HG03439 (cell line): ENCODE measurements around the gene GRM8.
"Not testable (repeated sequence)": the region's sequence is repeated elsewhere in the genome, so short reads cannot be mapped to it uniquely, and the experiment has no call there.

Source experiments
- ATAC-seq: cut with Tn5 transposase; IDR thresholded peaks from one replicate; pipeline ENCODE4 v1.9.1; 2021; ENCODE audit warnings: mild to moderate bottlenecking, moderate library complexity; ENCODE audit not compliant: unreplicated experiment

GRM8 gene

GRCh38 chr7:126831241-126831640 is 421.5 kb downstream of the GRM8 start:
- ATAC-seq: not testable (repeated sequence)

GRCh38 chr7:126820925-126821324 is 431.8 kb downstream of the GRM8 start:
- ATAC-seq: no peak

- ATAC-seq: no peak
Measured at GRCh38 chr7:126819197-126819484, 433.6 kb downstream of the GRM8 start.

DNA sequence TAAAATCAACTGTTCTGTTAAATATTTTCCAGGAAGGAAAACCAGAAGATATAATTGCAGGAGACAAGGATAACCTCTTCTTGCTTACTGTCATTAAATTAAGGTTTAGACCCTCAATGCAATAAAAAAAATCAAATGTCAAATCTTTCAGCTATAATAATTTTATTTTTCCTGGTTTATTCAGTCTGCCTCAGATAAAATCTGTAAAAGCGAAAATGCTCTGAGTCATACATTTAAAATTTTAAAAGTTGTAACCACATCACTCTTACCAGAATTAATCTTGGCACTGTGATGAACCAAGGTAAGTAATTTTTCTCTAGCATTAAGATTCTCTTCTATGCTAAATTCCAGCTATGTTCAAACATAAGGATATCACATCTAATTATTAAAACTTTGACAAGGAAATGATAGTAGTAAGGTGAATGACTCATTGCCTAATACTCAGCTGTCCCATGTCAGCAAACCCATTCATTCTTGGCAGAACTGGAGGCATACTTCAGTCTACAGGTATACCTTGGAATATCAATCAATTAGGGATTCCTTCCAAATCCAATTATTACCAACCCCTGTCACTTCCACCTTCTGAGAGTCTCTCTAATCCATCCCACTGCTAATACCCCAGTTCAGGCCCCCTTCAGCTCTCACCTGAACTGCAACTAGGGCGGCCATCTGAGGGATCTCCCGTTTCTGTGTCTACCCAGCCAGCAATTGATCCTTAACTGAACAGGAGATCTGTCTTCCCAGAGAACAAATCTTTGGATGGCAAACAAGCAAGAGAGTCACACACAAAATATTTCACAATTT is 434.1 kb downstream of the GRM8 start:
- ATAC-seq: no peak

DNA sequence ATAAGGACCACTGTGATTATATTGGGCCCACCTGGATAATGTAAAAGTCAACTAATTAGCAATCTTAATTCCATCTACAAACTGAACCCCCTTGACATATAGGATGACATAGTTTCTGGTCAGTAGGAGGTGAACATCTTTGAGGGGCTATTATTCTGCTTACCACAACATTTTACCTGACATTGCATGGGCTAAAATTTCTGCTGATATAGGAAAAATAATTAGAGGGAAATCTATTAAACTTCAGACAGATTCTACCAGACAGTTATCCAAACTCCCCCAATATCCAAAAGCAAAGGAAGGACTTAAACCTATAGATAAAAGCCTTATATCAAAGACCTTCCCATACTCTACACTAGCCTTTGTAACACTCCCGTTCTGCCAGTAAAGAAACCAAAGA is 443.6 kb downstream of the GRM8 start:
- no peak for ATAC-seq

DNA sequence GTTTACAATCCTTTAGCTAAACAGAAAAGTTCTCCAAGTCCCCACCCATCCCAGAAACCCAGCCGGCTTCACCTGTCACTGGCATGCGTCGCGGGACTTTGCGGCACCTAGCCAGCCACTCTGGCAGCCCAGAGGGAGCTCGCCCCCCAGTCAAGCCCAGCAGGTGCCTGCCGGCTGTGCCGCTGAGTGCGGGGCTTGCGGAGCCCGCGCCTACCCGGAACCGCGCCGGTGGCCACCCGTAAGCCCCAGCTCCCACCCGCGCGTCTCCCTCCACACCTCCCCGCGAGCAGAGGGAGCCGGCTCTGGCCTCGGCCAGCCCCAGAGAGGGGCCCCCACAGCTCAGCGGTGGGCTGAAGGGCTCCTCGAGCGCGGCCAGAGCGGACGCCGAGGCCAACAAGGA is 446.1 kb downstream of the GRM8 start:
- ATAC-seq: no peak

DNA sequence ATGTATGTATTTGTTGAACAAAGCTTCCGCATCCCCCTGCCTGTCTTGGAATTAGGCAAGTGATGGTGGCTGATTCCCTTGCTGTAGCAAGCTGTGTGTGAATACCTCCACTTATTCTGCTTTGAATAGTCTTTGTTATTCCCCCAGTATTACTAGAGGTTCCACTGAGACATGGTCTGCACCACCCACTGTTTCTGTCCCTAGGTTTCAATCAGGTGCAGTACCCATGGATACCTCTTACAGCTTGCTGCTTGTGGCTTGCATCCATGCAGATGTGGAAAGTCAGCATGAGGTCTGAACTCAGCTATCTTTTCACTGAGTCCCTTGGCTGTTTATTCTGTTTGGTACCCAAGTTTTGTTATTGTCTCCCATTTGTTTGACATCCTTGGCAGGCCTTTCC is 447.4 kb downstream of the GRM8 start:
- no peak for ATAC-seq

GRCh38 chr7:126804604-126805003 is 448.1 kb downstream of the GRM8 start:
- ATAC-seq: no peak

DNA sequence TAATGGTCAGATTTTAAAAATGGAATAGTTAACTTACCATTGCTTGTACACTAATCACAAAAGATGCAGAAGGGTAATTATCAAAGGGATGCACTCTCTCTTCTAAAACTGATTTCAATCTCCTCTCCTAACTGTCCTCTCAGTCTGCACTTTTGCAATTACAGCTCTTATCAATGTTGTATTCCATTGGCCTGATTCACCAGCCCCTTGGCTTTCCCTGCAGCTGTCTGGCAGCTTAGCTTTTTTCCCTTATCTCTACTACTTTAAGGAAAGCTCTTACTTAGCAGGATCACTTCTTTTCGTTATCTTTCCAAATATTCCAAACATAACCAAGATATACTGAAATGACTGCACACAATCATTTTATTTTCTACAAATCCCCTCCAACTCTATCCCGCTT is 448.8 kb downstream of the GRM8 start:
- no peak for ATAC-seq

GRCh38 chr7:126803060-126803665 is 449.6 kb downstream of the GRM8 start:
- ATAC-seq: peak; percentile 96

- no peak for ATAC-seq
Measured at GRCh38 chr7:126801733-126802132, 451.0 kb downstream of the GRM8 start.

DNA sequence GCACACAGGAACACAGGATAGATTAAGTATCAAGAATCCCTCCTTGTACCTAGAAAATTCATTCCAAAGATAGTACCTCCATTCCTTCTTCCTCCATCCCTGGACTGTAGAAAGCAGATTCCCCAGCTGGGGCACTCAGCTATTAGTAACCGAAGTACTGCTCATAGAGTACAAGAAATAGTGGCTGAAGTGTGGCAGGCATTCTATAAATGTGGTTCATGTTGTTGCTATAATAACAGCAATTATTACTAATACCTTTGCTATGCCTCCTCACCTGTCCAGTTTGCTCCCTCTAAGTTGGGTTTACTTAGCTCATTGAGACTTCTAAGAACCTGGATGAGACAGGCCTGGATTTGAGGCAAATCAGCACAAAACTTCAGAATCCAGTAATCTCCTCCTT is 453.2 kb downstream of the GRM8 start:
- no peak for ATAC-seq

DNA sequence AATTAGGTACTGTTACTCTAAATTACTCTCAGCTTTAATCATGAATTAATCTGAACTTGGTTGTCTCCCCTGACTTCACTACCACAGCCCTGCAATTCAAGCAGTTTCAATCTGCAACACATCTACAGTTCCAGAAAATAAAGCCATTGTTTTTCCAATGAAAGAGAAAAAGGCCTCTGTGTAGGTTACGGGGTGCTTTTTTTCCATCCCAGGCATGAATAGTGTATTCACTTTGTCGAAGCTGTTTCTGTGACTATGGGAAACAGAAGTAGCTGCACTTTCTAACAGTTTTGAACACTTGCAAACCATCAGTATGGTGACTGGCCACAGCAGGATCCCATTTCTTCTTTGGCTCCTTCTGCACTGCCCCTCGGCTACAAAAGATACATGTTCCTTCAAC is 460.2 kb downstream of the GRM8 start:
- no peak for ATAC-seq

DNA sequence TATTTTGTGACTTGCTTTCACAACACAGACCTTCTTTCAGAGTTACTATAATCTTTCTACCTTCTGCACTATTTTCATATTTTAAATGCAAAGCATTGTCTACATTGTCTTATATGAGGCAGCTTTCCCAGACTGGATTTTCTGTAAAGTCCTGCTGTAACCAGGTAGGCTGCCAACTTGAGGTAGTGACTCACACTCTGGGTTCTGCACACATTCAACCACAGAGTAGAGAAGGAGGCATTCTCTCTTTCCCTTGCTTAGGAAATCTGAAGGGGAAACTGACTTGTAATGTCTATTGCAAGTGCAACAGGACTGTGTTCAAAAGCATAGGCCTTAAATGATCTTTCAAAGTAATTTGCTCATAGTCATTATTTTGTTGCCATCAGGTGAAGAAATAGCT is 461.4 kb downstream of the GRM8 start:
- ATAC-seq: no peak

- no peak for ATAC-seq
Measured at GRCh38 chr7:126790763-126791162, 462.0 kb downstream of the GRM8 start.

DNA sequence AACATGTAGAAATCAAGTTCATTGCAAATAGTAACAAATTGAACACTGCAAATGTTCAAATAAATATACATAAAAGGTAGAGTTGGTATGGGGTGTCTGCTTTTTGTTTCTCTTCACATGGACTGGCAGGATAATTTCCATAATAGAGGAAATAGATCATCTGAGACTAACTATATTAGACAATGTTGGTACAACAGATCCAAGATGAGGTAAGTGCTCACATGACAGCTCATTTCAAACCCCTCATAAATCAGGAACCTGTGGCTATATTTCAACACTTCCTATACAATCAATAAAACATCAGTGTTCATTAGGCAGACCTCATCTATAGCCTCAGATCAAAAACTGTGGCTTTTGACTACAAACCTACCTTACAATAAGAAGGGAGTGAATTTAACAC is 469.1 kb downstream of the GRM8 start:
- ATAC-seq: no peak

DNA sequence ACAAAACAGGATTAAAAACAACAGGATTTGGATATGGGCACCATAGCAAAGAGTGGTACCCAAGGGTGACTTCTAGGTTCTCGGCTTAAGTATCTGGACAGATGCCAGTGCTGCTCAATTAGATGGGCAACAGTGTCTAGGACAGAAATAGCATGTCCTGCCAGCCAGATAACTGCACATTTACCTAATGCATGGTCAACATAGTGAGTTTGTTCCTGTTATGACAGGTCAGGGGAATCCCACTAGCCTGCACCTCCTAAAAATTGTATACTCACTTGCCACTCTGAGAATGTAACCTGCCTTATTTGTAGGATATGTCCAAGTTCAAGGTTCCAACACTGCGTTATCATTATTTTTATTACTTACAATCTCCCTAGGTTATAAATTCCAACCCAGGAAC is 471.7 kb downstream of the GRM8 start:
- peak; percentile 91 for ATAC-seq

- no peak for ATAC-seq
Measured at GRCh38 chr7:126778101-126778500, 474.6 kb downstream of the GRM8 start.

- no peak for ATAC-seq
Measured at GRCh38 chr7:126776498-126776897, 476.2 kb downstream of the GRM8 start.

DNA sequence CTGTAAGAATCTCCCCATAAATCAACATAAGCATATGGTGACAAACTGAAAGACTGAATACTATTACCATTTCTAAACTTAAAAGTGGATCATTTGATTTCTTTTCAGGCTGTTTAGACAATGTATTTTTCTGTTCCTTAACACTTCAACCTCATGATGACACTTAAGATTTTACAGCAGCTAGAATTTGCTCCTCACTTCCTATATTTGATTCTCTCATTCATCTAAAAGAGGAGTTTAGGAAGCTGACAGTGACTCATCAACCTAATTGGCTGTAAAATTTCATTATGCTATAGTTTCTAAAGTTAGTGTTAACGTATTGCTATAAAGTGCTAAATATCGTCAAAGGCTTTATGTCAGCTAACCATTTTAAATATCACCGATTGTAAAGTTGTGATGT is 478.7 kb downstream of the GRM8 start:
- no peak for ATAC-seq

- ATAC-seq: no peak
Measured at GRCh38 chr7:126768836-126769235, 483.9 kb downstream of the GRM8 start.

DNA sequence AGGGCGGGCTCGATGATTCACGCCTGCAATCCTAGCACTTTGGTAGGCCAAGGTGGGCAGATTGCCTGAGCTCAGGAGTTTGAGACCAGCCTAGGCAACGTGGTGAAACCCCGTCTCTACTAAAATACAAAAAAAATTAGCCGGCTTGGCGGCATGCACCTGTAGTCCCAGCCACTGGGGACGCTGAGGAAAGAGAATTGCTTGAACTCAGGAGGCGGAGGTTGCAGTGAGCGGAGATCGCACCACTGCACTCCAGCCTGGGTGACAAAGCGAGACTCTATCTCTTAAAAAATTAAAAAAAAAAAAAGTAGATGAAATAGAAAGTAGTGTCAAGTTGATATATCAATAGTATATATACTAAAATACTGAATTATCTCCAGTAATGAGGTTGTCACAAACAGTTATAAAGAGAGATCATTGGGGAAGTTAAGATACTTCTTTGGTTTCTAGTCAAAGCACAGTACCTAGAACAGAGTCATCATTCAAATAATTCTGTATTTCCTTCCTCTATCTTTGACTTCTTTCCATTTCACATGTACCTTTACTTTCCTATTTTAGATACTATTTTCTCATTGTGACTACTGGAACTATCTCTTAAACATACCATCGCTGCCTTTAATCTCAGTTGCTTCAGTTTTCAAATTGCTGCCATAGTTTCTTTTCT is 491.7 kb downstream of the GRM8 start:
- ATAC-seq: no peak
